Testis (tissue), 2 donors: ENCODE data around the gene PLSCR2.

Experiments used
- CTCF ChIP-seq, 3 experiments: fragments of 450-650 bp in 2 of 3; fragments of 200-600 bp in 1 of 3; sonication (generic) in 1 of 3; IDR thresholded peaks; one replicate each; pipeline ENCODE4 v1.5.1; 2016 to 2019; ENCODE audit warnings: antibody characterized with exemption in 3 of 3, mild to moderate bottlenecking in 2 of 3, moderate library complexity in 1 of 3
- POLR2A ChIP-seq: fragments of 450-650 bp; IDR thresholded peaks from one replicate; pipeline ENCODE4 v1.6.1; 2017; ENCODE audit warnings: antibody characterized with exemption, mild to moderate bottlenecking, moderate library complexity

DNA sequence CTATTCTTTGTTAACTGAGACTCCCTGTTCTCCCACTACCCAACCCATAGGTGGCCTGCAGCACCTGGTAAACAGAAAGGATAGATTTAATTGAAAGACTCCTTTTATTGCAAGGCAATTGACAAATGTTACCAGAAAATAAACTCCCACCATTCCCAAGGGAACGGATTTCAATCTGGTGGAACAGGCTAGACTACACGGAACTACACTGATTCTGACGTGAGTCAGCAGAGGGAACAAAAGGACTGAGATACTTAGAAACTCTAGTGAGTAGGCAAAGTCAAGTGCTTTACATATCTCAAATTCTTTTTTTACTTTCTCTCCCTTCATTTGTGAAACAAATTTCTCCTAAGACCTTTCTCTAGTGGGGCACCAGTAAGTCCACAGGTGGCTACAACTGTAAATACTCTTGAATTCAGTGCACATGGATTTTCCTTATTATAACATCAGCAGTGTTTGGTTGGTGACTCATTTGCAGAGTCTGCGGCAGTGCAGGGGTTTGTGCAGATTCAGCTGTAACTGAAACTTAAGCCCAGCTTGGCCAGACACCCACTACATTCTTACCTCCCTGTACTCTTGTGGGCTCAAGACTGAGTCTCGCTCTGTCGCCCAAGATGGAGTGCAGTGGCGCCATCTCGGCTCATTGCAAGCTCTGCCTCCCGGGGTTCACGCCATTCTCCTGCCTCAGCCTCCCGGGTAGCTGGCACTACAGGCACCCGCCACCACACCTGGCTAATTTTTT, 34.3 kb upstream of the PLSCR2 start:
- no peak for TF ChIP-seq CTCF (IDR thresholded peaks at IDR 0.05)
- TF ChIP-seq POLR2A: no peak
